Ascending aorta (tissue), 2 donors: Measurements from ENCODE around the gene ATG4A. TPM values are rescaled to one million over a fixed set of nuclear protein-coding genes. Genes with fewer than 3 reads are reported as not detected.

ENCODE experiments used
- DNase-seq, 2 donors: peaks; one replicate each; pipeline ENCODE4 v3.0.0-alpha.2; 2019; ENCODE audit warnings: low spot score in 2 of 2
- H3K27ac ChIP-seq, 2 donors: fragments of 200-600 bp; sonication (generic); one replicate each; pipeline ENCODE4 v1.5.1; 2016 to 2017; ENCODE audit warnings: mild to moderate bottlenecking in 1 of 2
- H3K27me3 ChIP-seq: fragments of 200-600 bp; sonication (generic); one replicate; pipeline ENCODE4 v1.5.1; 2017
- H3K36me3 ChIP-seq, 2 donors: fragments of 200-600 bp; sonication (generic); one replicate each; pipeline ENCODE4 v1.5.1; 2016
- H3K4me1 ChIP-seq, 2 donors: fragments of 200-600 bp; sonication (generic); one replicate each; pipeline ENCODE4 v1.5.1; 2016 to 2017; ENCODE audit warnings: mild to moderate bottlenecking in 1 of 2
- H3K4me3 ChIP-seq, 2 donors: fragments of 200-600 bp; sonication (generic); one replicate each; pipeline ENCODE4 v1.5.1; 2016 to 2017; ENCODE audit warnings: mild to moderate bottlenecking in 1 of 2
- H3K9me3 ChIP-seq, 2 donors: fragments of 200-600 bp; sonication (generic); one replicate each; pipeline ENCODE4 v1.5.1; 2016
- intact Hi-C: fragments of 100-400 bp; cut with DNase I; formaldehyde crosslinking; loops from one replicate; pipeline ENCODE4 v1.15.1; 2023
- total RNA-seq: library from RNA; depleted of rRNA; stranded (reverse); fragments of >200 nt; gene quantifications from one replicate; pipeline ENCODE4 v1.1.0, GENCODE V29; 2016
- TF ChIP-seq, protein P1 (sequence below), 3 experiments: fragments of 200-600 bp in 2 of 3; fragments of 450-650 bp in 1 of 3; sonication (generic) in 2 of 3; IDR thresholded peaks; one replicate each; pipeline ENCODE4 v1.5.1; 2016 to 2019; ENCODE audit warnings: antibody characterized with exemption in 3 of 3, mild to moderate bottlenecking in 1 of 3, moderate library complexity in 1 of 3

Gene ATG4A
- total RNA-seq, 1 donor from 2014 or later = 15.0 TPM

DNA sequence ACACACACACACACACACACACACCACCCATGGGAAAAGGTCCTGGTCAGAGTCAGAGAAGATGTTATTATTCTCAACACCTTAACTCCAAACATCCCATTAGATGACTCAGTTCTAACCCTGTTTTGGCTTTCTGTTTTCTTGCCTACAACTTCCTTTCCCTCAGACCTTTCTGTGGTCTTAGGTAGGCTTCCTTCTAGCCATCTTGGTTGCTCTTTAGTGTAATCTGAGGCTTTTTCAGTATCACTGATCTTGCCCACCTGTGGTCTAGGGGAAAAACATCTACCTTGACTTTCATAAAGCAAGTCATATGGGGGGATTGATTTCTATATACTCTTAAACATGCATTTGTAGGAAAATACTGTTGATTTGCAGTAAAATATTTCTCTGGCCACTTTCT lies 56.9 kb downstream of the ATG4A start:
- H3K4me1 ChIP-seq = no peaks in the 10 kb centered on the region
- H3K9me3 ChIP-seq = no peaks in the 10 kb centered on the region
- no peak for DNase-seq
- H3K4me3 ChIP-seq = no peak overlapping the region
- TF ChIP-seq, protein P1, sequence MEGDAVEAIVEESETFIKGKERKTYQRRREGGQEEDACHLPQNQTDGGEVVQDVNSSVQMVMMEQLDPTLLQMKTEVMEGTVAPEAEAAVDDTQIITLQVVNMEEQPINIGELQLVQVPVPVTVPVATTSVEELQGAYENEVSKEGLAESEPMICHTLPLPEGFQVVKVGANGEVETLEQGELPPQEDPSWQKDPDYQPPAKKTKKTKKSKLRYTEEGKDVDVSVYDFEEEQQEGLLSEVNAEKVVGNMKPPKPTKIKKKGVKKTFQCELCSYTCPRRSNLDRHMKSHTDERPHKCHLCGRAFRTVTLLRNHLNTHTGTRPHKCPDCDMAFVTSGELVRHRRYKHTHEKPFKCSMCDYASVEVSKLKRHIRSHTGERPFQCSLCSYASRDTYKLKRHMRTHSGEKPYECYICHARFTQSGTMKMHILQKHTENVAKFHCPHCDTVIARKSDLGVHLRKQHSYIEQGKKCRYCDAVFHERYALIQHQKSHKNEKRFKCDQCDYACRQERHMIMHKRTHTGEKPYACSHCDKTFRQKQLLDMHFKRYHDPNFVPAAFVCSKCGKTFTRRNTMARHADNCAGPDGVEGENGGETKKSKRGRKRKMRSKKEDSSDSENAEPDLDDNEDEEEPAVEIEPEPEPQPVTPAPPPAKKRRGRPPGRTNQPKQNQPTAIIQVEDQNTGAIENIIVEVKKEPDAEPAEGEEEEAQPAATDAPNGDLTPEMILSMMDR (IDR thresholded peaks at IDR 0.05) = no peak
- intact Hi-C loops = no loop called here
- H3K27ac ChIP-seq = no peak overlapping the region
- no peaks in the 10 kb centered on the region for H3K27me3 ChIP-seq
- H3K36me3 ChIP-seq = peaks cover 0 to 4% of the 10 kb centered on the region in 2 donors

DNA sequence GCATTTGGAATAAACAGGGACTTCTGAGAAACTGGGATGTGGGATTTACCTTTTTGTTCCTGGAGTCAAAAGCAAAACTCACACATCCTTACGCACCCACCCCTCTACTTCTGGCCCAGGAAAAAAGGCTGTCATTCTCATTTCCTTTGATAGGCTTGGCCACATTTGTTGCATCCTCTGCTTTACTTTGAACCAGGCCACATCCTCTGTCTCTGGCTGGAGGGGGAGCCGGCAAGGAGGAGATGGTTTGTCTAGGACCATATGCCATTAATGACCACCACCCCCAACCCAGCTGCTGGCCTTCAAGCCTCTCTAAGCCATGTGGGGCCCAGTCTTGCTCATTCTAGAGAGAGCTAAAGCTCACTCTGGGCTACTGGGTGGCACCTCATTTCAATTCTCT lies 64.5 kb downstream of the ATG4A start:
- peaks cover 0 to 4% of the 10 kb centered on the region in 2 donors for H3K36me3 ChIP-seq
- H3K4me3 ChIP-seq = no peak overlapping the region
- no peak overlapping the region for H3K27ac ChIP-seq
- H3K27me3 ChIP-seq = no peaks in the 10 kb centered on the region
- TF ChIP-seq, protein P1 (IDR thresholded peaks at IDR 0.05) = no peak
- intact Hi-C loops = no loop called here
- no peaks in the 10 kb centered on the region for H3K9me3 ChIP-seq
- DNase-seq = no peak
- H3K4me1 ChIP-seq = no peaks in the 10 kb centered on the region

DNA sequence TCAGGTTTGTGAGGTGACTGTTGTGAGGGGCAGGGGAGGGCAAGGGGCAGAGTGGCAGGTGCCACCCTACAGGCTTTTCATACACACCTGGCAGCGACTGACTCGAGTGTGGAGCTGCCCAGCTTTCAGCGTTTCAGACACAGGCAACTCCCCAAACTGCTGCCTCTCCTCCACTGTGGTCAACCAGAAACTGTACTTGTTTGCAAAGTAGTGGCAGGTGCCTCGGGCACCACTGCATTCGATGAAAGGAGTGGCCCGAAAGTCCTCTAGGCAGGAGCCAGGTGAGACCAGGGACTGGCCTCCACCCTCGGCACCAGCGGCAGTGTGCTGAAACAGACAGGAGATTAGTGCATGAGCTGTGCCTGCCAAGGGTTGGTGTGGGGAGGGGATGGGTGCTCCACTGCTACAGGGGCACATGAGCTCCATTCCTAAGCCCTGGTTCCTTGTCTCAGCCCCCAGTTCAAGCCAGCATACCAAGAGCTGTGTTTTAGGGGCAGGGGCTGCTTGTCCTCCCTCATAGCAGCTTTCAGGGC lies 65.4 kb downstream of the ATG4A start:
- Histone ChIP-seq H3K27ac (no peak overlapping the region), H3K9me3 (no peaks in the 10 kb centered on the region), H3K4me1 (no peaks in the 10 kb centered on the region), H3K4me3 (no peak overlapping the region), H3K27me3 (no peaks in the 10 kb centered on the region), H3K36me3 (peaks cover 0 to 4% of the 10 kb centered on the region in 2 donors)
- intact Hi-C loops = no loop called here
- no peak for DNase-seq
- TF ChIP-seq, protein P1 (IDR thresholded peaks at IDR 0.05) = no peak

DNA sequence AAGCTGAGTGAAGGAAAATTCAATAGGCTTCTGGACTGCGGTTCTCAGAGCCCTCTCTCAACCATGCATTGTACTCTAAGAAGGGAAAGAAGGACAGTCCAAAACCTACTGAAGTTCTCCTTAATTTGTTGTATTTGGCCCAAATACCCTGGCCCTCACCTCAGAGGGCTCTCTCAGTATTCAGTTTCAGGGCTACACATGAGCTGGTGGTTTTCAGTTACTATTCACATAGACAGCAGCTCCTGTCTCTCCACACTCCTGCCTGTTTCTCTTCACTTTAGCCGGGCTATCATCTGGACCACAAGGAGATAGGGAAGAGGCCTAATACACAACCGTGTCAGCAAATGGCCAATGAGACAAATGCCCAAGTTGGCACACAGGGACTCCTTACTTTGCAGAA lies 66.0 kb downstream of the ATG4A start:
- TF ChIP-seq, protein P1 (IDR thresholded peaks at IDR 0.05) = no peak
- no peaks in the 10 kb centered on the region for H3K4me1 ChIP-seq
- H3K9me3 ChIP-seq = no peaks in the 10 kb centered on the region
- no peak overlapping the region for H3K27ac ChIP-seq
- intact Hi-C loops = no loop called here
- DNase-seq = no peak
- H3K36me3 ChIP-seq = no peaks in the 10 kb centered on the region
- H3K27me3 ChIP-seq = no peaks in the 10 kb centered on the region
- H3K4me3 ChIP-seq = no peak overlapping the region

DNA sequence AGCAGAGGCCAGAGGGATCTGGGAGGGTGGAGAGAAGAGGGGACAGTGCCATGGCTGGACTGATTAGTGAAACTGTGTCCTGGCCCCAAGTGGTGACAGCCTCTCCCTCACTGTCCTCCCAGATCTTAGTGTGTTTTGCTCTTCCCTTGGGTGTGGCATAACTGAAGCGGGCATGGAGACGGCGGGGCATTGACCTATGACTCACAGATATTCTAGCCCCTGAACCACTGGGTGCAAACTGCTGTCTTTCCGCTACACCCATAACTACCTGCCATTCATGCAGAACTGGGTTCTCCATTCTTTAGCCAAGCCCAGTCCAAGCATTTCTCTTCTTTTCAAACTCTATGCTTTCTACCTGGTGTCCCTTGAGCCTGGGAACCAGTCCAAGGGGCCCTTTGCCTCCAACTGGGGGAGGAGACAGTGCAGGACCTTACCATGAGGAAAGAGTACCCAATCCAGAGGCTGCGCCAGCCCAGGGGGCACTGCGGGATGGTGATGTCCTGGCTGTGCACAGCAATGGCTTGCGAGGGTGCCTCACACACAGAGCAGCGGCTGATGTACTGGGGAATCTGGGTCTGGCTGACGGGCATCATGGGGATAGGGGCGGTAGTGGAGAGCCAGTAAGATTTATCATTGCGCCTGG lies 67.6 kb downstream of the ATG4A start:
- Histone ChIP-seq H3K4me1 (no peaks in the 10 kb centered on the region), H3K36me3 (no peaks in the 10 kb centered on the region), H3K27ac (no peak overlapping the region), H3K4me3 (no peak overlapping the region), H3K27me3 (no peaks in the 10 kb centered on the region), H3K9me3 (no peaks in the 10 kb centered on the region)
- TF ChIP-seq, protein P1 (IDR thresholded peaks at IDR 0.05) = no peak
- no peak for DNase-seq
- intact Hi-C loops = no loop called here
